ENCODE results near the gene KCNC3.

Gene KCNC3
- total RNA-seq = 0.27 to 4.8 (median 1.4) reads per million in 3 experiments

- peak; percentile 89 for DNase-seq
These were observed at the start of gene KCNC3 for GRCh38 chr19:50329146-50329925. Gene KCNC3, minus strand, starts transcription at chr19:50329377. Its CDS starts 295 bp downstream, at chr19:50329082.

- no peak for DNase-seq
These were observed 49.7 kb upstream of the KCNC3 start for GRCh38 chr19:50378863-50379236.

- DNase-seq = no peak
These were observed 49.1 kb upstream of the KCNC3 start for GRCh38 chr19:50378169-50378862.

- no peak for DNase-seq
These were observed 48.3 kb upstream of the KCNC3 start for GRCh38 chr19:50377517-50377916.

GRCh38 chr19:50377051-50377461, 47.9 kb upstream of the KCNC3 start:
- DNase-seq = peak; percentile 47

- peak; percentile 95 for DNase-seq
These were observed 47.2 kb upstream of the KCNC3 start, which contains the start of gene NR1H2 for GRCh38 chr19:50376166-50377050. Gene NR1H2, plus strand, starts transcription at chr19:50376457. Its CDS starts 1,149 bp downstream, at chr19:50377606.

- no peak for DNase-seq
These were observed 42.8 kb upstream of the KCNC3 start for GRCh38 chr19:50371914-50372475.

GRCh38 chr19:50368649-50369570, 39.7 kb upstream of the KCNC3 start:
- DNase-seq = peak; percentile 69

GRCh38 chr19:50365434-50366306, 36.5 kb upstream of the KCNC3 start, which contains the start of gene NAPSA:
Gene NAPSA, minus strand, starts transcription at chr19:50365639. Its CDS starts 18 bp downstream, at chr19:50365621.
- no peak for DNase-seq

- DNase-seq = no peak
These were observed 33.7 kb upstream of the KCNC3 start for GRCh38 chr19:50362656-50363424.

- no peak for DNase-seq
These were observed 32.8 kb upstream of the KCNC3 start for GRCh38 chr19:50362030-50362412.

GRCh38 chr19:50361290-50362029, 32.3 kb upstream of the KCNC3 start:
- DNase-seq = no peak

- no peak for DNase-seq
These were observed 30.2 kb upstream of the KCNC3 start for GRCh38 chr19:50359328-50359818.

- peak; percentile 76 for DNase-seq
These were observed 29.5 kb upstream of the KCNC3 start for GRCh38 chr19:50358483-50359327.

- DNase-seq = peak; percentile 86
These were observed 28.3 kb upstream of the KCNC3 start for GRCh38 chr19:50357178-50358100.

GRCh38 chr19:50356691-50357177, 27.6 kb upstream of the KCNC3 start:
- DNase-seq = no peak

Data from central memory CD4-positive, alpha-beta T cell (primary cell).